HCT116 (cell line): ENCODE results near the gene ADGRG7. TPM values are rescaled to one million over a fixed set of nuclear protein-coding genes. Genes with fewer than 3 reads are reported as not detected.

Source experiments
- ATAC-seq: fragments of 200-7000 bp; cut with Tn5 transposase; 2 replicates; pipeline ENCODE4 v1.9.1; 2020; ENCODE audit warnings: mild to moderate bottlenecking, moderate library complexity
- BruUV-seq: library from RNA; stranded (reverse); fragments of 400-500 nt; replicated peaks from 2 replicates; lab custom pipeline; 2021; lab: Mats Ljungman, UMichigan
- CTCF ChIA-PET: fragments of 300-600 bp; sonication (Branson Sonifier 250); formaldehyde crosslinking; loops from one replicate; lab custom pipeline; 2021; ENCODE audit warnings: antibody characterized with exemption; lab: Charles Lee
- POLR2A ChIA-PET: fragments of 300-600, 350-600 bp; sonication (Branson Sonifier 250); formaldehyde crosslinking; loops from one replicate; lab custom pipeline; 2021; ENCODE audit warnings: antibody characterized with exemption; lab: Charles Lee
- RAD21 ChIA-PET, 2 experiments: fragments of 300-600 bp; sonication (Branson Sonifier 250); formaldehyde crosslinking; loops; one replicate each; lab custom pipeline; 2023; ENCODE audit warnings: low total read pairs in 2 of 2; ENCODE audit not compliant: uncharacterized antibody in 2 of 2, unreplicated experiment in 2 of 2, low non-redundant PET in 1 of 2; lab: Charles Lee
- DNase-seq: peaks from one replicate; pipeline ENCODE4 v3.0.0-alpha.2; 2010; ENCODE audit warnings: low read depth, low spot score
- H2AFZ ChIP-seq: fragments of 200-600 bp; shearing (Covaris generic), sonication (generic); 2 replicates; pipeline ENCODE4 v1.6.1; 2017; ENCODE audit warnings: low read depth, mixed run types, mixed read lengths, antibody characterized with exemption, low read length; ENCODE audit not compliant: poor library complexity, severe bottlenecking
- H3K27ac ChIP-seq: 2 replicates; pipeline ENCODE4 v1.5.1; 2012; ENCODE audit warnings: low read depth, low read length
- H3K27me3 ChIP-seq: fragments of 200-600 bp; sonication (generic); 2 replicates; pipeline ENCODE4 v1.6.1; 2016; ENCODE audit warnings: mixed run types, low read length, mixed read lengths; ENCODE audit not compliant: insufficient read depth
- H3K36me3 ChIP-seq, 2 experiments: fragments of 200-500 bp in 1 of 2; fragments of 200-600 bp in 1 of 2; sonication (Bioruptor generic) in 1 of 2; sonication (generic) in 1 of 2; 2 replicates each; pipeline versions ENCODE4 v1.5.1 to v1.6.1; 2014 to 2016; ENCODE audit warnings: low read length in 2 of 2, inconsistent platforms in 1 of 2, mixed read lengths in 1 of 2, mixed run types in 1 of 2; ENCODE audit not compliant: insufficient read depth in 2 of 2, control insufficient read depth in 1 of 2
- H3K4me1 ChIP-seq, 2 experiments: fragments of 200-600 bp in 1 of 2; sonication (generic) in 1 of 2; 2 replicates each; pipeline versions ENCODE4 v1.5.1 to v1.6.1; 2012 to 2017; ENCODE audit warnings: low read length in 2 of 2, inconsistent platforms in 1 of 2, mild to moderate bottlenecking in 1 of 2, mixed read lengths in 1 of 2, mixed run types in 1 of 2, moderate library complexity in 1 of 2; ENCODE audit not compliant: insufficient read depth in 2 of 2, control insufficient read depth in 1 of 2
- H3K4me2 ChIP-seq: fragments of 200-600 bp; sonication (generic); 2 replicates; pipeline ENCODE4 v1.6.1; 2017; ENCODE audit warnings: mixed run types, low read length, mixed read lengths
- H3K4me3 ChIP-seq, 2 experiments: fragments of 200-600 bp in 1 of 2; sonication (generic) in 1 of 2; replicated peaks in 1 of 2; 2 replicates each; pipeline ENCODE4 v1.5.1; 2011 to 2016; ENCODE audit warnings: low read length in 2 of 2, control low read depth in 1 of 2, low read depth in 1 of 2, mild to moderate bottlenecking in 1 of 2, mixed read lengths in 1 of 2, mixed run types in 1 of 2
- H3K79me2 ChIP-seq: fragments of 200-600 bp; sonication (generic); 2 replicates; pipeline ENCODE4 v1.6.1; 2017; ENCODE audit warnings: mild to moderate bottlenecking, mixed run types, low read length, moderate library complexity, mixed read lengths; ENCODE audit not compliant: insufficient read depth
- H3K9ac ChIP-seq: fragments of 200-600 bp; sonication (generic); 2 replicates; pipeline ENCODE4 v1.6.1; 2016; ENCODE audit warnings: low read length, mixed read lengths
- H3K9me2 ChIP-seq: fragments of 200-600 bp; sonication (generic), shearing (Covaris generic); 2 replicates; pipeline ENCODE4 v1.6.1; 2017; ENCODE audit warnings: mixed run types, mild to moderate bottlenecking, moderate library complexity; ENCODE audit not compliant: insufficient read depth
- H3K9me3 ChIP-seq, 2 experiments: fragments of 200-500 bp in 1 of 2; fragments of 200-600 bp in 1 of 2; sonication (Bioruptor generic) in 1 of 2; sonication (generic) in 1 of 2; 2 replicates each; pipeline ENCODE4 v1.6.1; 2014 to 2017; ENCODE audit warnings: low read length in 2 of 2, mixed read lengths in 2 of 2, inconsistent platforms in 1 of 2, low read depth in 1 of 2, mild to moderate bottlenecking in 1 of 2, mixed run types in 1 of 2, moderate library complexity in 1 of 2; ENCODE audit not compliant: control insufficient read depth in 1 of 2, insufficient read depth in 1 of 2
- H4K20me1 ChIP-seq: fragments of 200-600 bp; sonication (generic), shearing (Covaris generic); 2 replicates; pipeline ENCODE4 v1.6.1; 2017; ENCODE audit warnings: mixed run types, mild to moderate bottlenecking, moderate library complexity; ENCODE audit not compliant: insufficient read depth
- CTCF ChIP-seq, 3 experiments: fragments of 200-600 bp in 1 of 3; sonication (generic) in 1 of 3; IDR thresholded peaks in 2 of 3; conservative IDR thresholded peaks in 1 of 3; 2 replicates each; pipeline ENCODE4 v1.5.1; 2012 to 2017; ENCODE audit warnings: low read depth in 2 of 3, low read length in 2 of 3, antibody characterized with exemption in 1 of 3, borderline replicate concordance in 1 of 3, control low read depth in 1 of 3, mild to moderate bottlenecking in 1 of 3, mixed read lengths in 1 of 3, mixed run types in 1 of 3, moderate library complexity in 1 of 3; ENCODE audit not compliant: insufficient read depth in 1 of 3
- ELF1 ChIP-seq: IDR thresholded peaks from 2 replicates; pipeline ENCODE4 v1.6.1; 2012; ENCODE audit warnings: low read depth, borderline replicate concordance
- EZH2phosphoT487 ChIP-seq: fragments of 200-600 bp; IDR thresholded peaks from 2 replicates; pipeline ENCODE4 v1.6.1; 2018; ENCODE audit warnings: antibody characterized with exemption, borderline replicate concordance
- FOSL1 ChIP-seq: IDR thresholded peaks from 2 replicates; pipeline ENCODE4 v1.6.1; 2012; ENCODE audit warnings: low read depth
- POLR2AphosphoS5 ChIP-seq: IDR thresholded peaks from 2 replicates; pipeline ENCODE4 v1.6.1; 2011; ENCODE audit warnings: mild to moderate bottlenecking, low read depth, low read length, moderate library complexity
- RAD21 ChIP-seq: IDR thresholded peaks from 2 replicates; pipeline ENCODE4 v1.6.1; 2012; ENCODE audit warnings: low read depth, mild to moderate bottlenecking
- SIN3A ChIP-seq: IDR thresholded peaks from 2 replicates; pipeline ENCODE4 v1.6.1; 2012; ENCODE audit warnings: low read depth
- SP1 ChIP-seq: IDR thresholded peaks from 2 replicates; pipeline ENCODE4 v1.6.1; 2012; ENCODE audit warnings: low read depth
- ZNF274 ChIP-seq: fragments of 200-500 bp; sonication (Bioruptor generic); IDR thresholded peaks from 2 replicates; pipeline ENCODE4 v1.6.1; 2014; ENCODE audit warnings: mild to moderate bottlenecking, low read depth, low read length, inconsistent platforms
- intact Hi-C: fragments of 100-400 bp; cut with micrococcal nuclease; formaldehyde crosslinking; loops from 2 replicates; pipeline ENCODE4 v1.10.0; 2022
- total RNA-seq: library from RNA; stranded (reverse); gene quantifications from one replicate; pipeline ENCODE4 v1.2.1, GENCODE V29; 2021; ENCODE audit not compliant: unreplicated experiment

The ADGRG7 gene
- total RNA-seq, 1 experiment from 2014 or later: not detected

- TF ChIP-seq CTCF (IDR thresholded peaks at IDR 0.05 in 2 of 3, conservative IDR thresholded peaks at IDR 0.05 in 1 of 3; ENCODE audit: borderline replicate concordance in 1 of 3, insufficient read depth in 1 of 3, low read depth in 2 of 3, low read length in 2 of 3) (no peak), RAD21 (no peak), SP1 (no peak)
These were observed 83.8 kb downstream of the ADGRG7 start (continued) for GRCh38 chr3:100693225-100693624.

- intact Hi-C loops: no loop called here
- no peak overlapping the region for H3K9ac ChIP-seq
- H4K20me1 ChIP-seq: no peaks in the 10 kb centered on the region
- POLR2A ChIA-PET: no interaction called here
- no peaks in the 10 kb centered on the region for H3K4me1 ChIP-seq
- CTCF ChIA-PET: no interaction called here
- H3K36me3 ChIP-seq: no peaks in the 10 kb centered on the region
- no peak overlapping the region for H3K4me2 ChIP-seq
- no peak for DNase-seq
- H3K9me3 ChIP-seq: no peaks in the 10 kb centered on the region
- TF ChIP-seq POLR2AphosphoS5 (no peak), EZH2phosphoT487 (no peak), SP1 (no peak), ELF1 (no peak), RAD21 (no peak), FOSL1 (no peak), ZNF274 (no peak), SIN3A (no peak)
- TF ChIP-seq, all 23 proteins: peak for 0
- no peak for ATAC-seq
- BruUV-seq: no TSS peak
- no peak overlapping the region for H3K27ac ChIP-seq
- H3K79me2 ChIP-seq: no peaks in the 10 kb centered on the region
- no peaks in the 10 kb centered on the region for H3K9me2 ChIP-seq
- H3K27me3 ChIP-seq: no peaks in the 10 kb centered on the region
- H3K4me3 ChIP-seq: no peak overlapping the region
- RAD21 ChIA-PET: no interaction called here
- no peak overlapping the region for H2AFZ ChIP-seq
These were observed 86.3 kb downstream of the ADGRG7 start for GRCh38 chr3:100695696-100696095.
